Stimulated activated CD4-positive, alpha-beta T cell treated with anti-CD3 and anti-CD28 coated beads, Interleukin-2, amount 100 ng/mL, for 48 hours (primary cell): Measurements from ENCODE around the gene DNAH8.
"Not testable (repeated sequence)": the region's sequence is repeated elsewhere in the genome, so short reads cannot be mapped to it uniquely, and the experiment has no call there.

Experiments used
- DNase-seq, 2 donors: peaks; one replicate each; pipeline ENCODE4 v3.0.0-alpha.2; 2020

The DNAH8 gene

GRCh38 chr6:38846361-38846760 is 131.2 kb downstream of the DNAH8 start:
- no peak for DNase-seq

GRCh38 chr6:38846844-38847243 is 131.7 kb downstream of the DNAH8 start:
- DNase-seq, result no peak

DNA sequence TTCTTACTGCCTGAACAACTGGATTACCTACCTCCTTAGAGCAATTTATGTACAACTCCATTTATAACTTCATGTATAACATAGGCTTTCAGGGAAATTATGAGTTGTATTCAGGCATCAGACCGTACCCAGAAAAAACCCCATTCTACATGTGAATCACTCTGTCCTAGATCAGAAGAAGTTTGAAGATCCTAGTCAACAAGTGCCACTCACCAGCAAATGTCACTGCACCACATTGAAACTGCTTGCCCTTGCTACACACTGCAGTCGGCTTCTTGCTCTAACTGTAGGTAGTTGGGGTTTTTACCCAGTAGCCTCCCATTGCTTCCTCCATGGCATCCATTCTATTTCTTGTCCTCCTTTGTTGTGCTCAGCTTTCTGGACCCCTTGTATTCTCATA is 132.4 kb downstream of the DNAH8 start:
- DNase-seq, result no peak

DNA sequence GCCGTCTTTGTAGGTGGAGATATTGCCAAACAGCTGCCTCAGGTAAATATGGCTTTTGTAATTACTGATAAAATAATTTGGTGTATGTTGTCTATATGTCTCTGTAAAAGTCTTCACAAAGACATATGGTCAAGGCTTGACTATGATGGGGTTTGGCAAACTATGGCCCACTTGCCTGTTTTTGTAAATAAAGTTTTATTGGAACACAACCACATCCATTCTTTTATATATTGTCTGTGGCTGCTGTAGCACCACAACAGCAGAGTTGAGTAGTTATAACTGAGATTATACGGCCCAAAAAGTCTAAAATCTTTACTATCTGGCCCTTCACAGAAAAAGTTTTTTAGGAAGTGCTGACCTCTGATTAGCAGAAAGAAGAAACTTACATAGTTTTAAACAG is 133.6 kb downstream of the DNAH8 start:
- no peak for DNase-seq

GRCh38 chr6:38852215-38852614 is 137.1 kb downstream of the DNAH8 start:
- no peak for DNase-seq

GRCh38 chr6:38853236-38853635 is 138.1 kb downstream of the DNAH8 start:
- no peak for DNase-seq

GRCh38 chr6:38856492-38856891 is 141.4 kb downstream of the DNAH8 start:
- DNase-seq, result no peak

DNA sequence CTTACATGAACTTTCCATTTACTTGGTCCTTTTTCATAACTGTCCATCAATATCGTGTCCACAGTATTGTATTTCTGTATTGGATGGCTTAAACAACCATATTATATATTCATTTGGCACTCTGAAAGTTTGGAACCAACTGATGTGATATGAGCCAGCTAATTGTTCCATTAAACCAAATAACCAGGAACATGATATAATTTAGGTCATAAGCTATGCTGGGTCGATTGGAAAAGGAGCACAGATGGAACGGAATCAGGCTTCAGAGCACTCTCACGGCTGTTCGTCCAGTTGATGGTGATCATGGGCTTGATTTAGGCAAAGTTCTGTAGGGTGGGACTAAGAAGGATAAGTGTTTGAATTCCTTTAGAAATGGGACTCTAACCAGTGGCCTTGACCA is 142.7 kb downstream of the DNAH8 start:
- DNase-seq, result no peak

GRCh38 chr6:38860041-38860440 is 144.9 kb downstream of the DNAH8 start:
- no peak for DNase-seq

DNA sequence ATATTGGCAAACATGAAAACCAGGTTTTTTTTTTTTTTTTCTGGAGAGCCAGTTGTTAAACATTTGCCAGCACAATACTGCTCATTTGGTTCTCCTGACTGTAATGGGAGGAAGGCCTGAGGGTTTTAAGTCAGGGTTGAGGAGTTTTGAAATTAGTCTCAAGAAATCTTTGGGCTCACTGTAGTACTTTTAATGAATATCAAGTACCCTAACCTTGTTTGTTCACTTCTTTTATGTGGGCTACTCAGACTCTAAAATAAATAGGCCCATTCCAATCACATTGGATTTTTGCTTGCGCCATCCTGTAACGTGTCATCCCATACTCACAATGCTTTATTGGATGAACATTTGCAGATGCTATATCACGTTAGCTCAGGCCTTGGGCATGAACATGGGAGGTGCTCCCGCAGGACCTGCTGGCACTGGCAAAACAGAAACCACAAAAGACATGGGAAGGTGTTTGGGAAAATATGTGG is 146.9 kb downstream of the DNAH8 start:
- no peak for DNase-seq

- DNase-seq, result no peak
Measured at GRCh38 chr6:38865521-38866174, 150.5 kb downstream of the DNAH8 start.

- no peak for DNase-seq
Measured at GRCh38 chr6:38867726-38868125, 152.6 kb downstream of the DNAH8 start.

DNA sequence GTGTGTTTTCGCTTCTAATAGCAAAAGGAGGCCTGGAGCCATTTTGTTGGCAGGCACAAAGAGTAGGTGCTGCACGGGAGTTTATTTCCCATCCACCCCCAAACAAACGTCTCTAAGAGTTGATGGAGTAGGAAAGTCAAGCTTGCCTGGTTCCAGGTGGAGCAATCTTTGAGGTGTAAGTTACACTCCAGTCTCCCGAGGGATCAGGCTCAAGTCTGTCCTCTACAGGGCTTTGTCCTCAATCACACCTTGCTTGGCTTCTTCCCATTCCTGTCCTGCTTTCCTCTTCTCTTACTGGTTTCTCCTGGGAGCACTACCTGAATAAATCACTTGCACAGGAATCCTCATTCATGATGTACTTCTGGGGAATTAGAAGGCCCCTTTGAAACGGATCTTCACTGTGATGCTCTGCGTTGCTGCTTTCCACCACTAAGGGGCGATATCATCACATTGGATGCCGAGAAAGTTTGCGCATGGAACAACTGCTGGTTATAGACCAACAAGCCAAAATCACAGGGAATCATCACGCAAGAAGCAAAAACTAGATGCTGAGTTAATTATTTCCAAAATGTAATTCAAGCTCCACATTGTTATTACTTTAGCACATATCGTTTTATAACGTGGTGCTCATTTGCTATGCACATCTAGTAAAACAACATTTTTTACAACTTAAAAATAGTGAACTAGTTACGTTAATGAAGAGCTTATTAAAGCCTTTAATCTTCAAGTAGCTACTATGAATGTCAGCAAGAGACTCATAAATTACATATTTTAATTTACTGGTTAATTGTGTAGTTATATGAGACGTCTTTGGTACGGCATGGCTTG is 156.8 kb downstream of the DNAH8 start:
- peak; percentile 51 to 69 for DNase-seq

- DNase-seq, result no peak
Measured at GRCh38 chr6:38873001-38873400, 157.9 kb downstream of the DNAH8 start.

GRCh38 chr6:38873816-38874215 is 158.7 kb downstream of the DNAH8 start:
- not testable (repeated sequence) for DNase-seq

- DNase-seq, result peak in 1 of 2 donors; percentile 30
Measured at GRCh38 chr6:38876475-38876874, 161.4 kb downstream of the DNAH8 start.

DNA sequence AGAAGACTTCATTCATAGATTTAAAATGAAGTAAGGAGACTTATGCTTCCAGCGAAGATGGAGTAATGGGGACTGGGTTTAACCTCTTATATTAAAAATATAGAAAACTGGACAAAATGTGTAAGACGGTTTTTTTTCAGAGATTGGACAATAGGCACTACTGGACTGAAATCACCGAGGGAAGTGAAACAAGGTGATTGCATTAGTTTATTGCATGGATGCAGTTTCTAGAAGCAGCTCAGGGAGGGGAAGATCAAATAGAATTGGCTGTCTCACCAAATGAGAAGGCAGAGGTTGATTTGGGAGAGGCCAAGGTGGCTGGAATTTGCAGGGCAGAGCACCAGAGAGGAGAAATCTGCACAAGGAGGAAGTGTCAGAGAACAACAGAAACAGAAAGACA is 162.6 kb downstream of the DNAH8 start:
- DNase-seq, result no peak

- no peak for DNase-seq
Measured at GRCh38 chr6:38882157-38882556, 167.0 kb downstream of the DNAH8 start.

DNA sequence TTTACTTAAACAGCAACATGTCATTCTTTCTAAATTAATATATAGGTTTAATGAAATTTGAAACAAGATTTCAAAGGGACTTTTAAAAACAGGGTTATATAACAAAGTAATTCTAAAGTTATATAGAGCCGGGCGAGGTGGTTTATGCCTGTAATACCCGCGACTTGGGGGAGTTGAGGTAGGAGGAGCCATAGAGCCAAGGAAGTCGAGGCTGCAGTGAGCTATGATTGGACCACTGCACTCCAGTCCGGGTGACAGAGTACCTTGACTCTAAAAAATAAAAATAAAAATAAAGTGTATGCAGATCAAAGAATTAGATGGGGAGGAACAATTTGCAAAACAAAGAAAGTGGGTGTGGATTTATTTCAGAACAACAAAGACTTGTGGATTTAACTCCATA is 182.4 kb downstream of the DNAH8 start:
- DNase-seq, result no peak

- no peak for DNase-seq
Measured at GRCh38 chr6:38901802-38902522, 186.9 kb downstream of the DNAH8 start.

GRCh38 chr6:38906582-38906981 is 191.5 kb downstream of the DNAH8 start:
- DNase-seq, result no peak

GRCh38 chr6:38907264-38907663 is 192.2 kb downstream of the DNAH8 start:
- DNase-seq, result no peak

DNA sequence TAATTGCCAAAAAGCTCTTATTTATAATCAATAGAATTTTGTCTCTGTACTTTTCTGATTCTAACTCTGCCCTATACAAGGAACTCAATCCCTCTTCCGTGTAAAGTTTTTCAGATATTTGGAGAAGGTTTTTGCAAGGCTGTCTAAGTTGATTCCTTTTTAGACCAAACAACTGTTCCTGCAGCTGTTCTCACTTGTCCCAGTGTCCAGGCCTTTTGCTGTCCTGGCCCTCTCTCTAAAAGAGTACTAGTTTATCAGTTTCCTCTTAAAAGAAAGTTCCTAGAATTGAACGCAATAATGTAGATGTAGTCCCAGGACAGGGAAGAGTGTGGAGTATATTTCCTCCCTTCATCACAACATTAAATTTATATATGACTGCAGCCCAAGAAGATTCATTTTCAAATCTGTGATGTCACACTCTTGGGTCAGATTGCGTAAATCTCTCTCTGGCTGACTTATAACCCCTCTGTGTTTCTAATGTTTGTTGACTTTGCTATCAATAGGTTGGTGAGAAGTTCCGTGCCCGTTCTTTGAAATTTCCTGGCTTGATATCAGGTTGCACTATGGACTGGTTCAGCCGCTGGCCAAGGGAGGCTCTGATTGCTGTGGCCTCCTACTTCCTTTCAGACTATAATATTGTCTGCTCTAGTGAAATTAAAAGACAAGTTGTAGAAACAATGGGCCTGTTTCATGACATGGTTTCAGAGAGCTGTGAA is 194.1 kb downstream of the DNAH8 start:
- DNase-seq, result no peak
